BLaER1 treated with 17β-estradiol and CSF1 and Interleukin-3, amounts not matched to agents 10 nM and 100 nM (cell line): ENCODE data around the gene INPP5E.
A peak's percentile ranks its signal among the peaks of the same experiment; 100 is the strongest.
"Not testable (repeated sequence)": the region's sequence is repeated elsewhere in the genome, so short reads cannot be mapped to it uniquely, and the experiment has no call there.

ENCODE experiments used
- H3K27ac ChIP-seq, 11 experiments: shearing (Covaris generic); formaldehyde crosslinking; 2 replicates each; pipeline ENCODE4 v1.8.1; 2022
- H3K27me3 ChIP-seq, 11 experiments: shearing (Covaris generic); formaldehyde crosslinking; 2 replicates each; pipeline ENCODE4 v1.8.1; 2022
- H3K36me3 ChIP-seq, 11 experiments: shearing (Covaris generic); formaldehyde crosslinking; 2 replicates each; pipeline ENCODE4 v1.8.1; 2022
- H3K4me1 ChIP-seq, 10 experiments: shearing (Covaris generic); formaldehyde crosslinking; 2 replicates each; pipeline ENCODE4 v1.8.1; 2022
- H3K4me2 ChIP-seq, 11 experiments: shearing (Covaris generic); formaldehyde crosslinking; 2 replicates each; pipeline ENCODE4 v1.8.1; 2022
- H3K4me3 ChIP-seq, 10 experiments: shearing (Covaris generic); formaldehyde crosslinking; 2 replicates each; pipeline ENCODE4 v1.8.1; 2022
- H3K9ac ChIP-seq, 11 experiments: shearing (Covaris generic); formaldehyde crosslinking; 2 replicates each; pipeline ENCODE4 v1.8.1; 2022
- H3K9me3 ChIP-seq, 11 experiments: shearing (Covaris generic); formaldehyde crosslinking; replicated peaks in 1 of 11; 2 replicates each; pipeline ENCODE4 v1.8.1; 2022
- H4K20me1 ChIP-seq, 11 experiments: shearing (Covaris generic); formaldehyde crosslinking; 2 replicates each; pipeline ENCODE4 v1.8.1; 2022
- Cebpa-rat ChIP-seq, 11 experiments: shearing (Covaris generic); IDR thresholded peaks; 2 replicates each; pipeline ENCODE4 v1.8.1; 2022

Gene INPP5E

DNA sequence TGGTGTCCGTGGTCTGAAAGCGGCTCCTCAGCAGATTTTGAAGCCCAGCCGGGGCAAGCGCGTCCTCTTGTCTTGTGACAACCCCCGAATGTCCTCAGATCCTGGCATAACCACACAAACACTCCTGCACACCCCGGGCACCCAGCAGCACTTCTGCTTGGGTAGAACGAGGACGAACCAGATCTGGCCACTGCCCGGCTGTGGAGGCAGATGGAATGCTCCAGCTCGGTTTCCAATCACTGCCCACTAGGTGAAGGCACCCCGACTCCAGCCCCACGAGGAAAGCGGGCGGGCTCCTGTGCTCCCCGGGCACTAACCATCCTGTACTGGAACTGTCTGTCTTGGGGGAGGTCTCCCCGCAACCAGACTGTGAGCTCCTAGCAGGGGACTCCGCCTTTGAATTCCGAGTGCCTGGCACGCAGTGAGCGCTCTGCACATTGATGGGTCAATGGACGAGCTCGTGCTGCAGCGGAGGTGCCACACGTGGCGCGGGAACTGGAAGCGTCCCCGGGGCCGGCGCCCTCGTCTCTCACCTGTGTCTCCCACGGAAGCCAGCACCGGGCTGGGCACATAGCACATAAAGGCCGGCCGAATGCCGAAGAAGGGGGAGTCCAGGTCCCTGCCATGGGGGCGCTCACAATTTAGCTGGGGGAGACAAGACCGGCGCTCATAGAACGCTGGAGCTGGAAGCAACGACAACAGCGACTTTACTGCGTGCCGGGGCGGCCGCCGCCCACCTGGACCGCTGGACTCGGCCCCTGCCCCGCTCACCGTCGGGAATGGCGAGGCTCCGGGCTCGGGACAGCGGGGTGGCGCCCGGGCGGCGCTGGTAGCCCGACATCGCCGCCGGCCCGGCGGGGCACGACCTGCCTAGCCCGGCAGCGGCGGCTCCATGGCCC, 29.8 kb downstream of the INPP5E start:
- Histone ChIP-seq H3K4me1 (peaks cover 47 to 64% (median 56%) of the 10 kb centered on the region in 10 experiments), H3K27me3 (no peaks in the 10 kb centered on the region), H3K36me3 (peaks cover 56 to 66% (median 64%) of the 10 kb centered on the region in 11 experiments), H3K27ac (peak overlapping the region; percentile 89 to 99 (median 94)), H3K4me3 (peak overlapping the region; percentile 78 to 100 (median 94)), H3K9me3 (no peaks in the 10 kb centered on the region), H3K4me2 (peak overlapping the region; percentile 82 to 100 (median 98)), H4K20me1 (peaks cover 30 to 67% (median 52%) of the 10 kb centered on the region in 11 experiments; a peak in 21 of 22 replicates), H3K9ac (peak overlapping the region; percentile 85 to 99 (median 94))
- no peak for TF ChIP-seq Cebpa-rat (IDR thresholded peaks at IDR 0.05)

DNA sequence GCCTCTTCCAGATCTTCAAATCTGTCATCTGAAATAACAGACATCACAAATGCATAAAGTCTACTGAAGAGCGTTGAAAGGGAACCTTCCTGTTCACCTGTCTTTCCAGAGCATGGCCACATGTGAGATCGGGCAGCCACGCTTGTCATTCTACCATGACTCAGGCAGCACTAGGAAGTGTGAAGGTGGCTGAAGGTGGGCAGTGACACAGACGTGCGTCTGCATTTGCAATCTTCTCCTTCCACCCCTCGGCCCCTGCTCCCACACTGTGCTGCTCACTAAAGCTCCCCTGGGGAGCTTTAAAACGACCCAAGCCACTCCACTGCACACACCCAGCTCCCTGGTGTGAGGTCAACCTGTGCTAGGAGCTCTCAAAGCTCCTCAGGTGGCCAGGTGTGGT, 31.7 kb downstream of the INPP5E start:
- Histone ChIP-seq H3K4me3 (no peak overlapping the region), H3K9me3 (no peaks in the 10 kb centered on the region), H4K20me1 (peaks cover 28 to 60% (median 44%) of the 10 kb centered on the region in 11 experiments; a peak in 21 of 22 replicates), H3K27ac (no peak overlapping the region), H3K4me1 (peaks cover 62 to 78% (median 70%) of the 10 kb centered on the region in 10 experiments), H3K36me3 (peaks cover 47 to 60% (median 53%) of the 10 kb centered on the region in 11 experiments), H3K4me2 (peak overlapping the region in 6 of 11 experiments; percentile 8 to 99 (median 25); a peak in 9 of 22 replicates), H3K27me3 (no peaks in the 10 kb centered on the region), H3K9ac (peak overlapping the region in 2 of 11 experiments; percentile 4 to 14; a peak in 1 of 22 replicates)
- no peak for TF ChIP-seq Cebpa-rat (IDR thresholded peaks at IDR 0.05)

DNA sequence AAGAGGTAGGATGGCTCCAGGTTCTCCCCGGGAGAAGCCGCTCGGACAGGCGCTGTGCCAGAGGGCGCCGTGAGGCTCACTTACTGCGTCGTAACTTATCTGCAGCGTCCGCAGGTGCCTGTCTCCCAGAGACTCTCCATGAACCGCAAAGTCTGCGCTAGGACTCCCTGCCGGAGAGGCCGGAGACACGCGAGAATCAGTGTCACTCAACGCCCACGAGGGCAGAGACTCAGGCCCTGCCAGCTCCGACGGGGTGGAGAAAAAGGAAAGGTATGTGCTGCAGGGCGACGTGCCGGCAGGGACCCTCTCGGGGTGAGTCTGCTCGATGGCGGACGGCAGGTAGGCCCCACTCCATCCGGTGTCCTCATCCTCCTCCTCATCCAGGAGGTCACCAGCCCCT, 32.6 kb downstream of the INPP5E start:
- not testable (repeated sequence) for H3K27me3 ChIP-seq, H3K4me3 ChIP-seq, H3K27ac ChIP-seq, H3K4me2 ChIP-seq, H3K9me3 ChIP-seq
- peak overlapping the region in 3 of 11 experiments; percentile 1 to 34 (median 4); a peak in 2 of 22 replicates for H3K9ac ChIP-seq
- peaks cover 44 to 58% (median 52%) of the 10 kb centered on the region in 11 experiments for H3K36me3 ChIP-seq
- H4K20me1 ChIP-seq, result peaks cover 23 to 56% (median 35%) of the 10 kb centered on the region in 11 experiments; a peak in 19 of 22 replicates
- H3K4me1 ChIP-seq, result peaks cover 56 to 71% (median 63%) of the 10 kb centered on the region in 10 experiments

DNA sequence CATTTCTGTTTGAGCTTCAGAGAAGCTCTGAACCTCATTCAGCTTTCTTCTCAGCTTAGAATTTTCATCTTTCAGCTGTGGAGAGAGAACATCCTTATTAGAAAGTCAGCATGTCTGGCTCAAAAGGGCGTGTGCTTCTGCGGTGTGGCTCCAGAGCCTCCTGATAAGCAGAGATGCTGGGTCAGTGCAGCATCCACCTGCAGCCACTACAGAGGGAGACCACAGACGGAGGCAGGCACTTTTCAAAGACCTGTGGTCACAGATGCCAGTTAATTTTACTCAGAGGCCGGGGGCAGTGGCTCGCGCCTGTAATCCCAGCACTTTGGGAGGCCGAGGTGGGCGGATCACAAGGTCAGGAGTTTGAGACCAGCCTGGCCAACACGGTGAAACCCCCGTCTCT, 33.7 kb downstream of the INPP5E start:
- Histone ChIP-seq H4K20me1 (peaks cover 11 to 49% (median 26%) of the 10 kb centered on the region in 11 experiments; a peak in 17 of 22 replicates), H3K4me2 (peak overlapping the region; percentile 16 to 90 (median 85); a peak in 16 of 22 replicates), H3K9ac (peak overlapping the region in 9 of 11 experiments; percentile 15 to 75 (median 62); a peak in 12 of 22 replicates), H3K27ac (peak overlapping the region in 2 of 11 experiments; percentile 58 to 67; a peak in 3 of 22 replicates), H3K4me1 (peaks cover 46 to 64% (median 54%) of the 10 kb centered on the region in 10 experiments), H3K36me3 (peaks cover 50 to 66% (median 60%) of the 10 kb centered on the region in 11 experiments)
- H3K27me3 ChIP-seq, H3K9me3 ChIP-seq, H3K4me3 ChIP-seq: not testable (repeated sequence)

DNA sequence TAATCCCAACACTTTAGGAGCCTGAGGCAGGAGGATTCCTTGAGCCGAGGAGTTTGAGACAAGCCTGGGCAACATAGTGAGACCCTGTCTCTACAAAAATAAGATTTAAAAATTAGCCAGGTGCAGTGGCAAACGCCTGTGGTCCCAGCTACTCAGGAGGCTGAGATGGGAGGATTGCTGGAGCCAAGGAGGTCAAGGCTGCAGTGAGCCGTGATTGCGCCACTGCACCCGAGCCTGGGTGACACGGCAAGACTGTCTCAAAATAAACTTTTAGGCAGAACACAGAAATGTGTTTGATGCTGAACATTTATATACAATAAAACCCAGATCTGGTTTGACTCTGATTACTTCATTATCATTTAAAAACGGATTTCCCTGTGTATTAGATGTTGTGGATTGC, 34.2 kb downstream of the INPP5E start:
- Histone ChIP-seq H3K4me2 (peak overlapping the region; percentile 80 to 90 (median 86)), H3K9me3 (no peaks in the 10 kb centered on the region), H3K27ac (peak overlapping the region in 6 of 11 experiments; percentile 41 to 67 (median 58); a peak in 6 of 22 replicates), H3K4me1 (peaks cover 46 to 67% (median 57%) of the 10 kb centered on the region in 10 experiments), H4K20me1 (peaks cover 8 to 50% (median 23%) of the 10 kb centered on the region in 11 experiments; a peak in 16 of 22 replicates), H3K9ac (peak overlapping the region; percentile 24 to 75 (median 62); a peak in 15 of 22 replicates), H3K36me3 (peaks cover 50 to 67% (median 60%) of the 10 kb centered on the region in 11 experiments), H3K27me3 (no peaks in the 10 kb centered on the region), H3K4me3 (no peak overlapping the region)
- TF ChIP-seq Cebpa-rat (IDR thresholded peaks at IDR 0.05), result peak in 2 of 11 experiments; percentile 19 to 35; a peak in 1 of 22 replicates

DNA sequence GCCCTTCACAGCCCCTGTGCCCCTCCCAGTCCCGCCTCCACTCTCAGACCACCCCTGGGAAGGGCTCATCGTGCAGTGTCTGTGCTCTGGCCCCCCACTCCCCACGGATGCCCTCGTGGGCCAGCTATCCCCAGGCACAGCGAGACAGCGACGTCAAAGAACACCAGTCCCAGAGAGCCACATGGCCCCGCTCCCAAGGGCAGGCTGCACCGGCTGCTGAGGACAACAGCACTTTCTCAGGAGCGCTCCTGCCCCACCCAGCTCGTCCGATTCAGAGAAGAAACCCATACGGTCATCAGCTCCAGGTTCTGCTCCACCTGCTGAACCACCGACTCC, 34.9 kb downstream of the INPP5E start:
- Histone ChIP-seq H3K36me3 (peaks cover 50 to 67% (median 60%) of the 10 kb centered on the region in 11 experiments), H3K9ac (peak overlapping the region; percentile 24 to 75 (median 62); a peak in 21 of 22 replicates)
- TF ChIP-seq Cebpa-rat (IDR thresholded peaks at IDR 0.05), result no peak

DNA sequence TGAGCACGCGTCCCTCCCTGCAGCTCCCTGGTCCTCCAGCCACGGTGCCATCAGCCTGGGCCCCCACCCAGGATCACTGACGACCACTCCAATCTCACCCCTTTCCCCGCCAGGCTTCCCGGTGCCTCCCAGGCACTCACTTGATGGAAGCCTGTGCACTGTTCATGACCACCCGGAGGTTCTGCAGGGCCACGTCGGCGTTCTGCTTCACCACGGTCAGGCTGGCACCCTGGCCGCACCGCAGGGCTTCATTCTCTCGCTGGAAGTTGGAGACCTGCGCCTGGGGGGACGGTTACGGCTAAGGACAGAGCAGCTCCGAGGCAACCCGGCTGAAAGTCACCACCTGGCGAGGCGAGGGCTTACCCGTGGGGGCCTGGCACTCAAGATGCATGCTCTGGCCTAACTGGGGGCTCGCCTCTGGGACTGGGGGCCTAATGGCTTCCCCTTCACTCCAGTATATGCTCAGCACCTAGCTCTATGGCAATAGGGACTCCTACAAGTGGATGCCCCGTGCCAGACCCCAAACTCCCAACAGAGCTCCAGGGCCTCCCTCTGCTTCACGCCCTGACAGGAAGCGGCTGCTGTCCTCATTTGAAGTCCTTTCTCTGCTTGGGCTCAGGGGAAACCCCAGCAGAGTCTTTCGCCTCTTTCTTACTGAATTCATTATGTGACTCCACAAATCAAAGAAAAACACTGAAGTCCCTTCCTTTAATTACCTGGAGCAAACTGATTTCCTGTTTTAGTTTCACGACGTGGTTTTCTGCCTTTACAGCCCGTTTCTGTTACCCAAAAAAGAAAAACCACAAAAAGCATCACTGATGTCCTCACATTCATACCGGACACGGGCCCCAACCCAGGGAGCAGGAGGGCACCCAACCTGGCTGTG, 35.5 kb downstream of the INPP5E start:
- peaks cover 16 to 57% (median 28%) of the 10 kb centered on the region in 11 experiments; a peak in 18 of 22 replicates for H4K20me1 ChIP-seq
- peak overlapping the region in 3 of 10 experiments; percentile 2 to 33 (median 26); a peak in 2 of 20 replicates for H3K4me3 ChIP-seq
- no peaks in the 10 kb centered on the region for H3K27me3 ChIP-seq
- H3K9me3 ChIP-seq, result no peaks in the 10 kb centered on the region
- H3K27ac ChIP-seq, result peak overlapping the region in 10 of 11 experiments; percentile 3 to 67 (median 58); a peak in 18 of 22 replicates
- H3K4me2 ChIP-seq, result peak overlapping the region; percentile 80 to 90 (median 86)
- H3K36me3 ChIP-seq, result peaks cover 50 to 67% (median 60%) of the 10 kb centered on the region in 11 experiments
- no peak for TF ChIP-seq Cebpa-rat (IDR thresholded peaks at IDR 0.05)
- H3K9ac ChIP-seq, result peak overlapping the region; percentile 24 to 75 (median 62); a peak in 21 of 22 replicates
- peaks cover 38 to 62% (median 55%) of the 10 kb centered on the region in 10 experiments for H3K4me1 ChIP-seq

More for the DNA sequence above, 34.9 kb downstream of the INPP5E start:
- H3K27ac ChIP-seq, result peak overlapping the region in 10 of 11 experiments; percentile 3 to 67 (median 58); a peak in 16 of 22 replicates
- H3K27me3 ChIP-seq, result no peaks in the 10 kb centered on the region
- peak overlapping the region; percentile 80 to 90 (median 86) for H3K4me2 ChIP-seq
- no peaks in the 10 kb centered on the region for H3K9me3 ChIP-seq
- peak overlapping the region in 4 of 10 experiments; percentile 2 to 33 (median 18); a peak in 2 of 20 replicates for H3K4me3 ChIP-seq
- peaks cover 43 to 67% (median 59%) of the 10 kb centered on the region in 10 experiments for H3K4me1 ChIP-seq
- H4K20me1 ChIP-seq, result peaks cover 10 to 51% (median 25%) of the 10 kb centered on the region in 11 experiments; a peak in 17 of 22 replicates

DNA sequence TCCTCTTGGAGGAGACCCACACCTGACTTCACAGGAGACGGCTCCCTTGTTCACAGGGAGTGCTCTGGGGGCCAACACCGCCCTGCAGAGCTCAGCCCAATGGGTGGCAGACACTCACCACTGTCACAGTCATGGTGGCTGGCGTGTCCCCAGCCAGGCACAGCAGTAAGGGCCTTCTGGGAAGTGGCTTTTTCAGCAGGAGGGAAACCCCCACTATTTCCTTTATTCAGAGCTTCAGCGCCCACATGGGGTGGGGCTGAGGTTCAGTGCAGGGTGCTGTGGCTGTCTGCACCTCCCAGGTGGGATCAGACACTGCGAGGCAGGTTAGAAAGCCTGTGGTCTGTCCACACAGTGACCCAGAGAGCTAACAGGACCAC, 36.1 kb downstream of the INPP5E start:
- Histone ChIP-seq H3K4me3 (no peak overlapping the region), H4K20me1 (peaks cover 18 to 60% (median 33%) of the 10 kb centered on the region in 11 experiments; a peak in 21 of 22 replicates), H3K4me1 (peaks cover 38 to 62% (median 55%) of the 10 kb centered on the region in 10 experiments), H3K27ac (peak overlapping the region in 9 of 11 experiments; percentile 41 to 67 (median 58); a peak in 15 of 22 replicates), H3K36me3 (peaks cover 50 to 70% (median 60%) of the 10 kb centered on the region in 11 experiments), H3K9ac (peak overlapping the region in 10 of 11 experiments; percentile 48 to 75 (median 62); a peak in 17 of 22 replicates), H3K27me3 (no peaks in the 10 kb centered on the region), H3K4me2 (peak overlapping the region; percentile 80 to 90 (median 86)), H3K9me3 (no peaks in the 10 kb centered on the region)
- TF ChIP-seq Cebpa-rat (IDR thresholded peaks at IDR 0.05), result no peak
